ENCODE measurements around the gene PZP. TPM values are rescaled to one million over a fixed set of nuclear protein-coding genes. Genes with fewer than 3 reads are reported as not detected.

PZP gene
- total and polyA plus RNA-seq, 8 donors, result 0.13 TPM; not detected in 7

GRCh38 chr12:9115731-9116559 is 92.2 kb downstream of the PZP start, which contains the start of gene A2M:
Gene A2M, minus strand, starts transcription at chr12:9115919. Its CDS starts 70 bp downstream, at chr12:9115849.
- H3K36me3 ChIP-seq, result peaks cover 0 to 19% (median 8%) of the 10 kb centered on the region in 4 donors
- H3K27me3 ChIP-seq, result no peaks in the 10 kb centered on the region
- peak in 1 of 2 donors; percentile 67 for DNase-seq
- peak within 1 kb of the TSS; percentile 71 to 78 (median 77) for H3K27ac ChIP-seq
- no peaks in the 10 kb centered on the region for H3K9me3 ChIP-seq
- WGBS, 5 donors, result 46 to 74% (median 63%) methylated on average over 9 of the region's 9 CpGs
- H3K4me3 ChIP-seq, result peak within 1 kb of the TSS; percentile 34 to 46 (median 40)
- H3K4me1 ChIP-seq, result peaks cover 4 to 64% (median 26%) of the 10 kb centered on the region in 4 donors
- intact Hi-C loops (cut with DNase I; ENCODE audit: low total_unique reads), result no loop called here
- peak; percentile 55 to 95 (median 82) for TF ChIP-seq POLR2AphosphoS5 (IDR thresholded peaks at IDR 0.05)
- no peak for TF ChIP-seq POLR2A (IDR thresholded peaks at IDR 0.05)

GRCh38 chr12:9114946-9115345 is 93.2 kb downstream of the PZP start:
- intact Hi-C loops (cut with DNase I; ENCODE audit: low total_unique reads), result no loop called here

GRCh38 chr12:9113987-9114309 is 94.2 kb downstream of the PZP start:
- peak overlapping the region; percentile 19 to 46 (median 40) for H3K4me3 ChIP-seq
- no peak for DNase-seq
- H3K27me3 ChIP-seq, result no peaks in the 10 kb centered on the region
- TF ChIP-seq EP300 (IDR thresholded peaks at IDR 0.05) (no peak), CTCF (IDR thresholded peaks at IDR 0.05) (no peak), POLR2A (IDR thresholded peaks at IDR 0.05) (no peak), POLR2AphosphoS5 (IDR thresholded peaks at IDR 0.05) (peak in 1 of 3 donors; percentile 19)
- H3K27ac ChIP-seq, result peak overlapping the region in 3 of 5 donors; percentile 50 to 77 (median 61)
- H3K4me1 ChIP-seq, result peaks cover 4 to 53% (median 17%) of the 10 kb centered on the region in 4 donors
- 24 to 53% (median 38%) methylated on average over 1 of the region's 1 CpG for WGBS, 5 donors
- no peaks in the 10 kb centered on the region for H3K9me3 ChIP-seq
- H3K36me3 ChIP-seq, result peaks cover 7 to 37% (median 23%) of the 10 kb centered on the region in 4 donors
- intact Hi-C loops (cut with DNase I; ENCODE audit: low total_unique reads), result no loop called here

More at GRCh38 chr12:9114946-9115345, 93.2 kb downstream of the PZP start:
- H3K27ac ChIP-seq, result peak overlapping the region in 4 of 5 donors; percentile 71 to 78 (median 77)
- H3K27me3 ChIP-seq, result no peaks in the 10 kb centered on the region
- H3K9me3 ChIP-seq, result no peaks in the 10 kb centered on the region
- DNase-seq, result no peak
- peaks cover 1 to 27% (median 13%) of the 10 kb centered on the region in 4 donors for H3K36me3 ChIP-seq
- H3K4me1 ChIP-seq, result peaks cover 4 to 57% (median 21%) of the 10 kb centered on the region in 4 donors
- peak overlapping the region; percentile 34 to 46 (median 40) for H3K4me3 ChIP-seq
- TF ChIP-seq CTCF (IDR thresholded peaks at IDR 0.05) (no peak), POLR2A (IDR thresholded peaks at IDR 0.05) (no peak), POLR2AphosphoS5 (IDR thresholded peaks at IDR 0.05) (no peak), EP300 (IDR thresholded peaks at IDR 0.05) (no peak)

GRCh38 chr12:9113296-9113986 is 94.8 kb downstream of the PZP start:
- TF ChIP-seq CTCF (IDR thresholded peaks at IDR 0.05) (no peak), EP300 (IDR thresholded peaks at IDR 0.05) (no peak), POLR2A (IDR thresholded peaks at IDR 0.05) (no peak), POLR2AphosphoS5 (IDR thresholded peaks at IDR 0.05) (no peak)
- WGBS, 5 donors, result 69 to 86% (median 74%) methylated on average over 7 of the region's 7 CpGs
- intact Hi-C loops (cut with DNase I; ENCODE audit: low total_unique reads), result no loop called here

More at GRCh38 chr12:9113296-9113986, 94.8 kb downstream of the PZP start:
- Histone ChIP-seq H3K4me3 (peak overlapping the region; percentile 19 to 46 (median 40)), H3K27me3 (no peaks in the 10 kb centered on the region), H3K27ac (peak overlapping the region in 3 of 5 donors; percentile 50 to 77 (median 61)), H3K4me1 (peaks cover 4 to 48% (median 16%) of the 10 kb centered on the region in 4 donors), H3K9me3 (no peaks in the 10 kb centered on the region), H3K36me3 (peaks cover 7 to 42% (median 28%) of the 10 kb centered on the region in 4 donors)
- DNase-seq, result no peak

All from stomach (tissue), 9 donors.